Astrocyte (in vitro differentiated cells and primary cell): ENCODE data around the gene ULBP1.
"Not testable (repeated sequence)": the region's sequence is repeated elsewhere in the genome, so short reads cannot be mapped to it uniquely, and the experiment has no call there.

Experiments used
- EZH2 ChIP-seq: IDR thresholded peaks from 2 replicates; pipeline ENCODE4 v1.6.1; 2012; ENCODE audit warnings: mild to moderate bottlenecking, low read length, inconsistent platforms; ENCODE audit not compliant: insufficient read depth
- TF ChIP-seq, protein P1 (sequence below): IDR thresholded peaks from 2 replicates; pipeline ENCODE4 v1.5.1; 2011; ENCODE audit warnings: low read depth, mild to moderate bottlenecking, inconsistent platforms, low read length, moderate library complexity; ENCODE audit not compliant: insufficient read depth

GRCh38 chr6:149959806-149960205 is 3.9 kb upstream of the ULBP1 start:
- TF ChIP-seq, protein P1, sequence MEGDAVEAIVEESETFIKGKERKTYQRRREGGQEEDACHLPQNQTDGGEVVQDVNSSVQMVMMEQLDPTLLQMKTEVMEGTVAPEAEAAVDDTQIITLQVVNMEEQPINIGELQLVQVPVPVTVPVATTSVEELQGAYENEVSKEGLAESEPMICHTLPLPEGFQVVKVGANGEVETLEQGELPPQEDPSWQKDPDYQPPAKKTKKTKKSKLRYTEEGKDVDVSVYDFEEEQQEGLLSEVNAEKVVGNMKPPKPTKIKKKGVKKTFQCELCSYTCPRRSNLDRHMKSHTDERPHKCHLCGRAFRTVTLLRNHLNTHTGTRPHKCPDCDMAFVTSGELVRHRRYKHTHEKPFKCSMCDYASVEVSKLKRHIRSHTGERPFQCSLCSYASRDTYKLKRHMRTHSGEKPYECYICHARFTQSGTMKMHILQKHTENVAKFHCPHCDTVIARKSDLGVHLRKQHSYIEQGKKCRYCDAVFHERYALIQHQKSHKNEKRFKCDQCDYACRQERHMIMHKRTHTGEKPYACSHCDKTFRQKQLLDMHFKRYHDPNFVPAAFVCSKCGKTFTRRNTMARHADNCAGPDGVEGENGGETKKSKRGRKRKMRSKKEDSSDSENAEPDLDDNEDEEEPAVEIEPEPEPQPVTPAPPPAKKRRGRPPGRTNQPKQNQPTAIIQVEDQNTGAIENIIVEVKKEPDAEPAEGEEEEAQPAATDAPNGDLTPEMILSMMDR, result not testable (repeated sequence)
- TF ChIP-seq EZH2, result not testable (repeated sequence)
